HG02884 (cell line): Measurements from ENCODE around the gene ZNHIT2.
"Not testable (repeated sequence)": the region's sequence is repeated elsewhere in the genome, so short reads cannot be mapped to it uniquely, and the experiment has no call there.

Experiments used
- ATAC-seq: cut with Tn5 transposase; IDR thresholded peaks from one replicate; pipeline ENCODE4 v1.9.1; 2021; ENCODE audit warnings: mild to moderate bottlenecking, moderate library complexity; ENCODE audit not compliant: unreplicated experiment

Gene ZNHIT2

GRCh38 chr11:65121447-65121864, 4.0 kb upstream of the ZNHIT2 start:
- no peak for ATAC-seq

DNA sequence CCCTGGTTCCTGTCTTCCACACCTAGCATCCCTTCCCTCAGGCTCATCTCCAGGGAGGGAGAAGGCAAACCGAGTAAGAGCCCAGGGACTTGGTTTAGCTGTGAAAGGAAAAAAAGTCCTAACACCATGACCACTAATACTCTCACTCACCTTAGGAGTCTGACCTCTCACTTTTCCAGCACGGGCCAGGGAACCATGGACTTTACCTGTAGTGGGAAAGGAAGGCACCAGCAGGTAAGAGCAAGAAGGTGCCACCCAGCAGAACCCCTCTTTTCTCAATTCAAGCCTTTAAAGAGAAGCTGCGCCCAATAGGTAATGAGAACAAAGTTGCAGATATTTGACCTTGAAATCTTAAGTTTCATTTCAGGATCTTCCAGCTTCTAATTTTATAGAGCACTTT, 3.3 kb upstream of the ZNHIT2 start:
- ATAC-seq, result no peak

GRCh38 chr11:65119670-65119995, 2.1 kb upstream of the ZNHIT2 start:
- ATAC-seq, result no peak

DNA sequence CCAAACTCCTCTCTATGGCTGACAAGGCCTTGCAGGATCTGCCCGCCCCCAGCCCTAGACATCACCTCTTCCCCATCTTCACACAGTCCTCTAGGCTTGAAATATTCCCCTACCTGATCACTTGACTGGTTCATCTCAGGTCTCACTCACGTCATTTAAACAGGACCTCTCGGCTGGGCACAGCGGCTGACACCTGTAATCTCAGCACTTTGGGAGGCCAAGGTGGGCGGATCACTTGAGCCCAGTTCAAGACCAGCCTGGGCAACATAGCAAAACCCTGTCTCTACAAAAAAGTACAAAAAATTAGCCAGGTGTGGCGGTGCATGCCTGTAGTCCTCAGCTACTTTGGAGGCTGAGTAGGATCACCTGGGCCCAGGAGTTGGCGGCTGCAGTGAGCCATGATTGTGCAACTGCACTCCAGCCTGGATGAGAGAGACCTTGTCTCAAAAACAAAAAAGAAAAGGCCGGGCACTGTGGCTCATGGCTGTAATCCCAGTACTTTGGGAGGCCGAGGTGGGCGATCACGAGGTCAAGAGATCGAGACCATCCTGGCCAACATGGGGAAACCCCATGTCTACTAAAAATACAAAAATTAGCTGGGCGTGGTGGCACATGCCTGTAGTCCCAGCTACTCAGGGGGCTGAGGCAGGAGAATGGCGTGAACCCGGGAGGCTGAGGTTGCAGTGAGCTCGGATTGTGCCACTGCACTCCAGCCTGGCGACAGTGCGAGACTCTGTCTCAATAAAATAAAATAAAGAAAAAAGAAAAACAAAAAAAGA, 1.6 kb upstream of the ZNHIT2 start:
- ATAC-seq, result not testable (repeated sequence)

DNA sequence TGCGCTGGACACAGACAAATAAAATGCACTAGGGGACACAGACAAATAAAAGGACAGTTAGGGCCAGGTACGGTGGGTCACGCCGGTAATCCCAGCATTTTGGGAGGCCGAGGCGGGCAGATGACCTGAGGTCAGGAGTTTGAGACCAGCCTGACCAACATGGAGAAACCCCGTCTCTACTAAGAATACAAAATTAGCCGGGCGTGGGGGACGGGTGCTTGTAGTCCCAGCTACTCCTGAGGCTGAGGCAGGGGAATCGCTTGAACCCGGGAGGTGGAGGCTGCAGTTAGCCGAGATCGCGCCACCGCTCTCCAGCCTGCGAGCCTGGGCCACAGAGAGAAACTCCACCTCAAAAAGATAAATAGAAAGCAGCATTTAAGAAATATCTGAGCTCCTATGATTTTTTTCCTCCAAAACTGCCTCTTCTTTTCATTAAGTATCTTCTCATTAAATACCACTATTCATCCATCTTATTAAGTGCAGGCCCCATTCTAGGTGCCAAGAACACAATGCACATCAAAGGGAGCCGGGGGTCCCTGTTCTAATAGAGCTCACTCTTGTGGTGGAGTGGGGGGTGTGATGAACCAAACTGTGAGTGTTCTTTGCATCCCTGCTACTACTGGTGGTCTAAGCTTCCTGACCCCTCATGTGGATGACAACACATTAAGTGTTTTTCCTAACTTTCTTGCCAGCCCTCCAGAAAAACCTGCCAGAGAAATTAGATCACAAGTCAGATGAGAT, 766 bp upstream of the ZNHIT2 start:
- no peak for ATAC-seq

GRCh38 chr11:65116370-65117205, 913 bp downstream of the ZNHIT2 start:
- no peak for ATAC-seq

DNA sequence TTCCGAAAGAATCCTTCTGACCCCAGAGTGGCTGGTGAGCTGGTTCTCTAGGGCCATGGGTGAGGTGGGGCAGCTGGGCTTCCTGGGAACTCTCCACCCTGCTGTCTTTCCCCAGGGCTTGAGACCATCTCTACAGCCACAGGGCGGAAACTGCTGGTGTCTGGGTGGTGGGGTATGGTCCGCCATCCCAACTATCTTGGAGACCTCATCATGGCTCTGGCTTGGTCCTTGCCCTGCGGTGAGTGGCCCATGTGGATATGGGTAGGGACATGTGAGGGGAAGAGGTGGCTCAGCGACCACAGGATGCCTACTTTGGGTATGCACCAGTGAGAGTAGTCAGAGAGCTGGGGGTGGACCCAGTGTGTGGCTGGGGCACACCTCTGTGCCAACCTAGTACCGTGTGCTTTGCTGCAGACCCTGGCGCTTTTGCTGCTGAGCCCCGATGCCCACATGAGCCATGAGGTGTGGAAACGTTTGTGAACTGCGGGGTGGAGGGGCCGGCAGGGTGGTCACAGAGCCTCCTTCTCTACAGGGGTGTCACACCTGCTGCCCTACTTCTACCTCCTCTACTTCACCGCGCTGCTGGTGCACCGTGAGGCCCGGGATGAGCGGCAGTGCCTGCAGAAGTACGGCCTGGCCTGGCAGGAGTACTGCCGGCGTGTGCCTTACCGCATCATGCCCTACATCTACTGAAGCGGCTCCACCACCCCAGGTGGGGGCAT, 2.0 kb downstream of the ZNHIT2 start:
- ATAC-seq, result no peak

DNA sequence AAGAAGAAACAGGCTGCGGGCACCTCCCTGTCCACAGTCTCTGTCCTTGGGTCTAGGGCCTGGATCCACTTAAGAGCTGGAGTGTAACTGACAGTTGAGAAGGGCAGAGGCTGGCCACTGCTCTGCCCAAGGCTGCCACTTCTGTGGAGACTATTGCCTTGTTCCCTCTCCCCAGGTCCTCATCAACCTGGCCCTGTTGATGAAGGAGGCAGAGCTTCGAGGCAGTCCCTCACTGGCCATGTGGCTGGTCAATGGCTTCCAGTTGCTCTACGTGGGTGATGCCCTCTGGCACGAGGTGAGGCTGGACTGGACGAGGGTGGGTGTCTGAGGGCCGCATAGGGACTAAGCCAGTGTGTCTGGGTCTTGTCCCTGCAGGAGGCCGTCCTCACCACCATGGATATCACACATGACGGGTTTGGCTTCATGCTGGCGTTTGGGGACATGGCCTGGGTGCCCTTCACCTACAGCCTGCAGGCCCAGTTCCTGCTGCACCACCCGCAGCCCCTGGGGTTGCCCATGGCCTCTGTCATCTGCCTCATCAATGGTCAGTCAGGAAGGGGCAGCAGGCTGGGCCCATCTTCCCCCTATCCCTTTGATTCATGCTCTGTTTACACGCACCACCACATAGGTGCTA, 2.8 kb downstream of the ZNHIT2 start:
- ATAC-seq, result no peak

GRCh38 chr11:65113839-65114238, 3.7 kb downstream of the ZNHIT2 start:
- no peak for ATAC-seq

- ATAC-seq, result no peak
These were observed 4.1 kb downstream of the ZNHIT2 start for GRCh38 chr11:65113361-65113756.

- no peak for ATAC-seq
These were observed 4.7 kb downstream of the ZNHIT2 start for GRCh38 chr11:65112546-65113360.

- peak; percentile 56 for ATAC-seq
These were observed 5.6 kb downstream of the ZNHIT2 start, which contains the start of gene TM7SF2 for GRCh38 chr11:65111744-65112545. TM7SF2 (plus strand) TSS chr11:65111872; CDS start chr11:65112016, 144 bp downstream.

GRCh38 chr11:65111159-65111743, 6.2 kb downstream of the ZNHIT2 start:
- ATAC-seq, result no peak

DNA sequence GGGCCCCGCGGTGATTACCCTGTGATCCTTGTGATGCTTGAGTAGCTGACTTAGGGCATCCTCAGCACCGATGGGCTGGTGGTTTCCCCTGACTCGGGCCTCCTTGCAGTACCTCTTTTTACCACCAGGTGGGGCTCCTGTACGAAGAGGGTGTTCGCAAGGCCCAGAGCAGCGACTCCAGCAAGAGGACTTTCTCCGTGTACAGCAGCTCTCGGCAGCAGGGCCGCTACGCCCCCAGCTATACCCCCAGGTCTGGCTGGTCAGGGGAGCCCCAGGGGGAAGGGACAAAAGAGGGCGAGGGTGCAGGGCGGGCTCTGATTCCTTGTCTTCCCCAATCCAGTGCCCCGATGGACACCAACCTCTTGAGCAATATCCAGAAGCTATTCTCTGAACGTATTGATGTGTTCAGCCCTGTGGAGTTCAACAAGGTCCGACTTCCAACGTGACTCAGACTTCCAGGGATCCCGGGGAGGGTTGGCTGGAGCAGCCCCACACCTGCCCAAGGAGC, 7.1 kb downstream of the ZNHIT2 start:
- ATAC-seq, result no peak

GRCh38 chr11:65109231-65110198, 8.0 kb downstream of the ZNHIT2 start:
- ATAC-seq, result no peak

DNA sequence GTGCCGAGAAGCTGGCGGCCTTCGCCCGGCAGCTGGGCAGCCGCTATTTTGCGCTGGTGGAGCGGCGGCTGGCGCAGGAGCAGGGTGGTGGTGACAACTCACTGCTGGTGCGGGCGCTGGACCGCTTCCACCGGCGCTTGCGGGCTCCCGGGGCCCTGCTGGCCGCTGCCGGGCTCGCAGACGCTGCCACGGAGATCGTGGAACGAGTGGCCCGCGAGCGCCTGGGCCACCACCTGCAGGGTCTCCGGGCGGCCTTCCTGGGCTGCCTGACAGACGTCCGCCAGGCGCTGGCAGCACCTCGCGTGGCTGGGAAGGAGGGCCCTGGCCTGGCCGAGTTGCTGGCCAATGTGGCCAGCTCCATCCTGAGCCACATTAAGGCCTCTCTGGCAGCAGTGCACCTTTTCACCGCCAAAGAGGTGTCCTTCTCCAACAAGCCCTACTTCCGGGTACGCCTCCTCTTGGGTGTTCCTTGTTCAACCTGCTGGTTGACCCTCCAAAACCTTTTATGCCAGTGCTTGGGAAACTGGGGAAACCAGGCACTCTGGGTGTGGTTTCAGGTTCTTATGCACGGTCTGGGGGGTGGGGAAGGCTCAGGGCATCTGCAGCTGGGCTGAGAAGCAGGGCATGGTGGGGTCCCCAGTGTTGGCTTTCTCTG, 8.9 kb downstream of the ZNHIT2 start:
- no peak for ATAC-seq
